ENCODE results near the gene ROCK1. TPM values are rescaled to one million over a fixed set of nuclear protein-coding genes. Genes with fewer than 3 reads are reported as not detected.

Gene ROCK1
- total RNA-seq, 1 donor from 2014 or later: 36.4 TPM

DNA sequence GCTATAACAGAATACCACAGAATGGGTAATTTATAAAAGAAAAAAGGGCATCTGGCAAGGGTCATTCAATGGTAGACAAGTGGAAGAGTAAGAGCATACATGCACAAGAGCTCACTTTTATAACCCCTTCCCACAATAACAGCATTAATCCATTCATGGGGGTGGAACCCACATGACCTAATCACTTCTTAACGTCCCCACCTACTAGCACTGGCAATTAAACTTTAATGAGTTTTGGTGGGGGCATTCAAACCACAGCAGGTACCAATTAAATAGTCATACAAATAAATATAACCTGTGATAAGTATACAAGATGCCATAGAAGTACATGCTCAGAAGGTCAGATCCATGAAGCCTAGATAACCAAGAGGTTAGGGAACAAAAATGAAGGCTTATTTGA, 48.6 kb downstream of the ROCK1 start:
- DNase-seq (ENCODE audit: low read depth, low spot score): no peak
- no peaks in the 10 kb centered on the region for H3K4me1 Mint-ChIP-seq
- peaks cover 2% of the 10 kb centered on the region for H3K9me3 Mint-ChIP-seq
- no peak overlapping the region for H3K4me3 Mint-ChIP-seq
- H3K27me3 Mint-ChIP-seq (ENCODE audit: low read depth): no peaks in the 10 kb centered on the region
- TF ChIP-seq, protein P1, sequence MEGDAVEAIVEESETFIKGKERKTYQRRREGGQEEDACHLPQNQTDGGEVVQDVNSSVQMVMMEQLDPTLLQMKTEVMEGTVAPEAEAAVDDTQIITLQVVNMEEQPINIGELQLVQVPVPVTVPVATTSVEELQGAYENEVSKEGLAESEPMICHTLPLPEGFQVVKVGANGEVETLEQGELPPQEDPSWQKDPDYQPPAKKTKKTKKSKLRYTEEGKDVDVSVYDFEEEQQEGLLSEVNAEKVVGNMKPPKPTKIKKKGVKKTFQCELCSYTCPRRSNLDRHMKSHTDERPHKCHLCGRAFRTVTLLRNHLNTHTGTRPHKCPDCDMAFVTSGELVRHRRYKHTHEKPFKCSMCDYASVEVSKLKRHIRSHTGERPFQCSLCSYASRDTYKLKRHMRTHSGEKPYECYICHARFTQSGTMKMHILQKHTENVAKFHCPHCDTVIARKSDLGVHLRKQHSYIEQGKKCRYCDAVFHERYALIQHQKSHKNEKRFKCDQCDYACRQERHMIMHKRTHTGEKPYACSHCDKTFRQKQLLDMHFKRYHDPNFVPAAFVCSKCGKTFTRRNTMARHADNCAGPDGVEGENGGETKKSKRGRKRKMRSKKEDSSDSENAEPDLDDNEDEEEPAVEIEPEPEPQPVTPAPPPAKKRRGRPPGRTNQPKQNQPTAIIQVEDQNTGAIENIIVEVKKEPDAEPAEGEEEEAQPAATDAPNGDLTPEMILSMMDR (conservative IDR thresholded peaks at IDR 0.05): no peak
- H3K36me3 Mint-ChIP-seq (ENCODE audit: low read depth): peaks cover 12% of the 10 kb centered on the region
- H3K27ac Mint-ChIP-seq (ENCODE audit: unreplicated experiment): no peak overlapping the region

DNA sequence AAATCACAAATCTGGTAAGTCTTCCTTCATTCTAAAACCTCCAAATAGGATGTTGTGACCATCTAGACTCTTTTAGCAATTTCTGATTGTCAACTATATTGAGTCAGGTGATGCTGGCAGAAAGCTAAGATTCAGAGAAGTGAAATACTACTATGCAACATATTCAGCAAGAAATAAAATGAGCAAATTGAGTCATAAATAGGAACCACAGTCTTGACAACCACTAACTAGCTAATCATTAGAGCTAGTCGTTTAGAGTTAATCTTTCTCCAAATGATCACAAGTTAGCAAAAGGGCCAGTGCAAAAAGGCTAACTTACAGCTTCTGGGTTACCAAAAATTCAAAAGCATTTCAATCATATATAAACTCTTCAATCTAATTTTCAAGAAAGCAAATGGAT, 54.5 kb downstream of the ROCK1 start:
- TF ChIP-seq, protein P1 (conservative IDR thresholded peaks at IDR 0.05): no peak
- Mint-ChIP-seq H3K9me3 (peaks cover 2% of the 10 kb centered on the region), H3K4me1 (no peaks in the 10 kb centered on the region), H3K27ac (ENCODE audit: unreplicated experiment) (no peak overlapping the region), H3K27me3 (ENCODE audit: low read depth) (no peaks in the 10 kb centered on the region), H3K36me3 (ENCODE audit: low read depth) (peaks cover 12% of the 10 kb centered on the region), H3K4me3 (no peak overlapping the region)
- DNase-seq (ENCODE audit: low read depth, low spot score): no peak

DNA sequence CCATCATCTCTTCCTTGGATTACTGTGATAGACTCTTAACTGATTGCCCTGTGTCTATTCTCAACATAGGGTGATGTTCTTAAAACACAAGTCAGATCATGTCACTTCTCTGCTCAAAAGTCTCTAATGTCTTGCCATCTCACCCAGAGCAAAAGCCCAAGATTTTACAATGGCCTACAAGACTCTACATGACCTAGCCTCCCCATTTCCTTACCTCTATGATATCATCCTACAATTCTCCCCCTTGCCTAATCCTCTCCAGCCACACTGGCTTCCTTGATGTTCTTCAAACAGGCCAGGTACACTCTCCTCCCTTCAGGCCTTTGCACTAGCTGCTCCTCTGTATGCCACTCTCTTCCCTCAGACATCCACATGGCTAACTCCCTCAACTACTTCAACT, 55.1 kb downstream of the ROCK1 start:
- H3K27me3 Mint-ChIP-seq (ENCODE audit: low read depth): no peaks in the 10 kb centered on the region
- TF ChIP-seq, protein P1 (conservative IDR thresholded peaks at IDR 0.05): no peak
- H3K4me3 Mint-ChIP-seq: no peak overlapping the region
- peaks cover 7% of the 10 kb centered on the region for H3K36me3 Mint-ChIP-seq (ENCODE audit: low read depth)
- no peak overlapping the region for H3K27ac Mint-ChIP-seq (ENCODE audit: unreplicated experiment)
- no peak for DNase-seq (ENCODE audit: low read depth, low spot score)
- H3K9me3 Mint-ChIP-seq: peaks cover under 1% of the 10 kb centered on the region
- H3K4me1 Mint-ChIP-seq: no peaks in the 10 kb centered on the region

DNA sequence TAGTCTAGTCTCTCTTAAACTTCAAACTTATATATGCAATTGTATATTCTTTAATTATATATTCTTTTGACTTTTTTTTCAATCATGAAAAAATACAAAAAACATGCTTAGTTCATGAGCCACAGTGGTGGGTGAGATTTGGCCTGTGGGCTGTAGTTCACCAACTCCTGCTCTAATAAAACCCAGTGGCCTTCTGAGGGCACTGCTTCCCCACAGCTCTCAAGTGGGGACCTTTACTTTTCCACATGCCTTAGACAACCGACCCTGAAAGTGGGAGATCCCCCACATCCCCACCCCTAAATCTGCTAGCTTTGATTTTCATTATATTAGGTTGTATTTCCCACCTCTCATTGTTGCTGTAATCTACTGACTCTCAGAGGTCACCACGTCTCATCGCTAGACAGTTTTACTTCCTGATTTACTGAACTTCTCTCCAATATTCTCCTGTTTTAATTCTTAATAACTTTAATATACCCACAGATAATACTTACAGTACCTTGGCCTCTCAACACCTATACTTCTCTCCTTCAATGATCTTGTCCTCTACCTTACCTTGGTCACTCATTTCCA, 57.3 kb downstream of the ROCK1 start:
- TF ChIP-seq, protein P1 (conservative IDR thresholded peaks at IDR 0.05): no peak

DNA sequence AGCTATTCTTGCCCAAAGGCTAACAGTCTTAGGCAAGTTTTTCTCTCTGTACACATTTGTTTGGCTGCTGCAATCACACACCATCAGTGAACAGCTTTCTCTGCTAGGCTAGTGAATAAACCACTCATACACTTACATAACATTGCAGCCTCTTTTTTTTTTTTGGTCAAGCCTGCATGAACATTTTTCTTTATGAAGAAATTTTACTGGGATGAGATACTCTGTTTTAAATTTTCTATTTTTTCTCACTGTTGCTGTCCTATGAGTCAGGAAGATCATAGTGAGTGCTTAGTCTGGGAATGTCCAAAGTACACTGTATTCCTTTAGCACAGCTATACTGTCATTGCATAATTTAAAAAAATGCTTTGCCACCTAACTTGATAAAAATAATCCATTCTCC, 58.5 kb downstream of the ROCK1 start:
- H3K4me1 Mint-ChIP-seq: peaks cover 6% of the 10 kb centered on the region
- no peaks in the 10 kb centered on the region for H3K27me3 Mint-ChIP-seq (ENCODE audit: low read depth)

More for the DNA sequence above, 57.3 kb downstream of the ROCK1 start:
- Mint-ChIP-seq H3K27me3 (ENCODE audit: low read depth) (no peaks in the 10 kb centered on the region), H3K4me3 (no peak overlapping the region), H3K9me3 (no peaks in the 10 kb centered on the region), H3K4me1 (peaks cover 5% of the 10 kb centered on the region), H3K27ac (ENCODE audit: unreplicated experiment) (no peak overlapping the region), H3K36me3 (ENCODE audit: low read depth) (no peaks in the 10 kb centered on the region)
- no peak for DNase-seq (ENCODE audit: low read depth, low spot score)

More for the DNA sequence above, 58.5 kb downstream of the ROCK1 start:
- Mint-ChIP-seq H3K4me3 (no peak overlapping the region), H3K27ac (ENCODE audit: unreplicated experiment) (no peak overlapping the region), H3K9me3 (no peaks in the 10 kb centered on the region), H3K36me3 (ENCODE audit: low read depth) (no peaks in the 10 kb centered on the region)
- TF ChIP-seq, protein P1 (conservative IDR thresholded peaks at IDR 0.05): no peak
- no peak for DNase-seq (ENCODE audit: low read depth, low spot score)
